H1 (cell line): ENCODE measurements around the gene CYB5B. TPM values are rescaled to one million over a fixed set of nuclear protein-coding genes. Genes with fewer than 3 reads are reported as not detected.

Experiments
- CTCF ChIA-PET: fragments of 300-600 bp; sonication (Branson Sonifier 250); formaldehyde crosslinking; loops from one replicate; lab custom pipeline; 2021; ENCODE audit not compliant: partially characterized antibody; lab: Charles Lee
- POLR2A ChIA-PET: fragments of 300-600 bp; sonication (Branson Sonifier 250); formaldehyde crosslinking; loops from one replicate; lab custom pipeline; 2021; ENCODE audit warnings: inconsistent platforms; ENCODE audit not compliant: partially characterized antibody; lab: Charles Lee
- DNase-seq, 2 experiments: peaks; one replicate each; pipeline versions ENCODE4 v3.0.0 to v3.0.0-alpha.2; 2010 to 2022; ENCODE audit warnings: low spot score in 2 of 2, low read depth in 1 of 2, mixed read lengths in 1 of 2
- FAIRE-seq: peaks from 2 replicates; lab custom pipeline; 2011; peaks lifted over from hg19 to GRCh38; lab: Jason Lieb, UNC
- H2AFZ ChIP-seq: 2 replicates; pipeline ENCODE4 v1.8.1; 2012; ENCODE audit warnings: low read length, inconsistent platforms
- H2AK5ac ChIP-seq: 2 replicates; pipeline ENCODE4 v1.6.1; 2013; ENCODE audit warnings: low read depth, low read length
- H2BK120ac ChIP-seq: replicated peaks from 2 replicates; pipeline ENCODE3; 2013; ENCODE audit warnings: low read depth, low read length, inconsistent platforms
- H2BK12ac ChIP-seq: 2 replicates; pipeline ENCODE4 v1.6.1; 2013; ENCODE audit warnings: low read depth, low read length
- H2BK15ac ChIP-seq: 2 replicates; pipeline ENCODE4 v1.6.1; 2013; ENCODE audit warnings: low read length
- H2BK20ac ChIP-seq: 2 replicates; pipeline ENCODE4 v1.6.1; 2013; ENCODE audit warnings: low read length
- H2BK5ac ChIP-seq: 2 replicates; pipeline ENCODE4 v1.6.1; 2013; ENCODE audit warnings: low read depth, low read length
- H3K14ac ChIP-seq: 2 replicates; pipeline ENCODE4 v1.6.1; 2013; ENCODE audit warnings: inconsistent platforms; ENCODE audit not compliant: insufficient read length
- H3K18ac ChIP-seq: 2 replicates; pipeline ENCODE4 v1.6.1; 2013; ENCODE audit warnings: low read length; ENCODE audit errors: extremely low read depth
- H3K23ac ChIP-seq: 2 replicates; pipeline ENCODE4 v1.6.1; 2013; ENCODE audit warnings: inconsistent platforms; ENCODE audit not compliant: insufficient read length
- H3K23me2 ChIP-seq: 2 replicates; pipeline ENCODE4 v1.6.1; 2013; ENCODE audit warnings: low read depth, low read length
- H3K27ac ChIP-seq: 2 replicates; pipeline ENCODE4 v1.6.1; 2011; ENCODE audit warnings: low read depth, low read length, inconsistent platforms
- H3K27me3 ChIP-seq, 4 experiments: replicated peaks in 1 of 4; 1 replicate in 1 of 4; 2 replicates in 3 of 4; pipeline versions ENCODE4 v1.6.1 to v1.8.1; 2011 to 2013; ENCODE audit warnings: low read length in 3 of 4, mild to moderate bottlenecking in 3 of 4, inconsistent platforms in 2 of 4, mixed read lengths in 2 of 4, moderate library complexity in 1 of 4; ENCODE audit not compliant: control insufficient read depth in 3 of 4, insufficient read depth in 3 of 4; ENCODE audit errors: extremely low read depth in 1 of 4
- H3K36me3 ChIP-seq, 4 experiments: 2 replicates each; pipeline versions ENCODE4 v1.6.1 to v1.8.1; 2011 to 2013; ENCODE audit warnings: mild to moderate bottlenecking in 4 of 4, low read length in 3 of 4, moderate library complexity in 2 of 4, control low read depth in 1 of 4, inconsistent platforms in 1 of 4; ENCODE audit not compliant: insufficient read depth in 4 of 4, control insufficient read depth in 2 of 4
- H3K4ac ChIP-seq: replicated peaks from 2 replicates; pipeline ENCODE3; 2013; ENCODE audit warnings: low read length, low read depth, mixed read lengths, inconsistent platforms; ENCODE audit not compliant: insufficient read length
- H3K4me1 ChIP-seq, 4 experiments: replicated peaks in 1 of 4; 1 replicate in 1 of 4; 2 replicates in 3 of 4; pipeline versions ENCODE4 v1.6.1 to v1.8.1; 2011 to 2013; ENCODE audit warnings: low read length in 3 of 4, inconsistent platforms in 2 of 4, mixed read lengths in 1 of 4; ENCODE audit not compliant: insufficient read depth in 4 of 4, control insufficient read depth in 3 of 4
- H3K4me2 ChIP-seq, 2 experiments: 2 replicates each; pipeline versions ENCODE4 v1.6.1 to v1.8.1; 2011 to 2013; ENCODE audit warnings: low read depth in 2 of 2, low read length in 2 of 2, control low read depth in 1 of 2, inconsistent platforms in 1 of 2, mild to moderate bottlenecking in 1 of 2; ENCODE audit not compliant: insufficient read depth in 1 of 2
- H3K4me3 ChIP-seq, 4 experiments: fragments of 200-600, 300-600 bp in 1 of 4; sonication (generic), shearing (Covaris generic), sonication (Bioruptor Twin) in 1 of 4; 2 replicates each; pipeline versions ENCODE4 v1.5.1 to v1.8.1; 2011 to 2016; ENCODE audit warnings: low read length in 4 of 4, low read depth in 3 of 4, control low read depth in 2 of 4, inconsistent platforms in 2 of 4, mild to moderate bottlenecking in 2 of 4, mixed read lengths in 1 of 4, moderate library complexity in 1 of 4; ENCODE audit not compliant: insufficient read depth in 2 of 4; ENCODE audit errors: extremely low read depth in 1 of 4
- H3K56ac ChIP-seq: replicated peaks from 2 replicates; pipeline ENCODE3; 2013; ENCODE audit warnings: low read depth, mild to moderate bottlenecking, mixed read lengths, low read length, inconsistent platforms; ENCODE audit not compliant: insufficient read length
- H3K79me1 ChIP-seq: 2 replicates; pipeline ENCODE4 v1.6.1; 2013; ENCODE audit warnings: low read depth, low read length, control low read depth
- H3K79me2 ChIP-seq, 2 experiments: 2 replicates each; pipeline versions ENCODE4 v1.6.1 to v1.8.1; 2012 to 2013; ENCODE audit warnings: low read length in 2 of 2, mild to moderate bottlenecking in 2 of 2, inconsistent platforms in 1 of 2; ENCODE audit not compliant: insufficient read depth in 2 of 2, control insufficient read depth in 1 of 2
- H3K9ac ChIP-seq, 4 experiments: replicated peaks in 1 of 4; 1 replicate in 1 of 4; 2 replicates in 3 of 4; pipeline versions ENCODE4 v1.6.1 to v1.8.1; 2011 to 2013; ENCODE audit warnings: low read depth in 3 of 4, low read length in 3 of 4, control low read depth in 2 of 4, mild to moderate bottlenecking in 2 of 4, moderate library complexity in 2 of 4, inconsistent platforms in 1 of 4; ENCODE audit errors: extremely low read depth in 1 of 4
- H3K9me3 ChIP-seq, 2 experiments: 2 replicates each; pipeline versions ENCODE4 v1.6.1 to v1.8.1; 2012 to 2013; ENCODE audit warnings: mild to moderate bottlenecking in 2 of 2, moderate library complexity in 2 of 2, control low read depth in 1 of 2, inconsistent platforms in 1 of 2, low read depth in 1 of 2, low read length in 1 of 2, mixed read lengths in 1 of 2; ENCODE audit not compliant: insufficient read depth in 2 of 2
- H4K20me1 ChIP-seq, 2 experiments: replicated peaks in 1 of 2; 2 replicates each; pipeline versions ENCODE3 to v1.8.1; 2011 to 2013; ENCODE audit warnings: inconsistent platforms in 2 of 2, low read length in 2 of 2, mild to moderate bottlenecking in 1 of 2; ENCODE audit not compliant: insufficient read depth in 2 of 2, control insufficient read depth in 1 of 2
- H4K5ac ChIP-seq: 2 replicates; pipeline ENCODE4 v1.6.1; 2013; ENCODE audit warnings: low read length, low read depth, mixed read lengths, inconsistent platforms; ENCODE audit not compliant: insufficient read length
- H4K8ac ChIP-seq: 2 replicates; pipeline ENCODE4 v1.8.0; 2013; ENCODE audit warnings: mild to moderate bottlenecking, moderate library complexity, low read length, inconsistent platforms; ENCODE audit not compliant: insufficient read depth; ENCODE audit errors: extremely low read depth
- H4K91ac ChIP-seq: replicated peaks from 2 replicates; pipeline ENCODE3; 2013; ENCODE audit warnings: low read length, mixed read lengths, inconsistent platforms; ENCODE audit not compliant: insufficient read length
- ATF3 ChIP-seq: IDR thresholded peaks from 2 replicates; pipeline ENCODE4 v1.6.1; 2011; ENCODE audit warnings: low read depth, mild to moderate bottlenecking, low read length; ENCODE audit not compliant: insufficient read depth
- BACH1 ChIP-seq: IDR thresholded peaks from 2 replicates; pipeline ENCODE4 v1.6.1; 2012; ENCODE audit warnings: low read length, improper control_type of control experiment
- BRCA1 ChIP-seq: IDR thresholded peaks from 2 replicates; pipeline ENCODE4 v1.6.1; 2012; ENCODE audit warnings: low read depth, low read length, improper control_type of control experiment
- CEBPB ChIP-seq: IDR thresholded peaks from 2 replicates; pipeline ENCODE4 v1.6.1; 2012; ENCODE audit warnings: low read depth, low read length
- FOSL1 ChIP-seq: IDR thresholded peaks from 2 replicates; pipeline ENCODE4 v1.6.1; 2011; ENCODE audit warnings: mild to moderate bottlenecking, low read depth, low read length, moderate library complexity; ENCODE audit not compliant: insufficient read depth
- GTF2F1 ChIP-seq: IDR thresholded peaks from 2 replicates; pipeline ENCODE4 v1.6.1; 2012; ENCODE audit warnings: low read depth, low read length, improper control_type of control experiment, borderline replicate concordance
- HDAC6 ChIP-seq: IDR thresholded peaks from one replicate; pipeline ENCODE4 v1.7.1; 2012; ENCODE audit warnings: low read depth, mild to moderate bottlenecking, inconsistent platforms, low read length, moderate library complexity
- MAFK ChIP-seq: IDR thresholded peaks from 2 replicates; pipeline ENCODE4 v1.6.1; 2012; ENCODE audit warnings: low read depth, mild to moderate bottlenecking, improper control_type of control experiment, low read length
- NRF1 ChIP-seq: IDR thresholded peaks from 2 replicates; pipeline ENCODE4 v1.6.1; 2011; ENCODE audit warnings: mild to moderate bottlenecking, low read depth, low read length, improper control_type of control experiment
- RAD21 ChIP-seq, 2 experiments: IDR thresholded peaks in 1 of 2; conservative IDR thresholded peaks in 1 of 2; 2 replicates each; pipeline ENCODE4 v1.6.1; 2011; ENCODE audit warnings: low read depth in 2 of 2, low read length in 2 of 2, improper control_type of control experiment in 1 of 2, inconsistent platforms in 1 of 2, mild to moderate bottlenecking in 1 of 2, moderate library complexity in 1 of 2
- SAP30 ChIP-seq: fragments of 300-600 bp; sonication (generic); IDR thresholded peaks from 2 replicates; pipeline ENCODE4 v1.7.1; 2012; ENCODE audit warnings: low read length, moderate library complexity, mild to moderate bottlenecking, inconsistent platforms; ENCODE audit not compliant: insufficient read depth, insufficient replicate concordance
- SIX5 ChIP-seq: IDR thresholded peaks from 2 replicates; pipeline ENCODE4 v1.6.1; 2011; ENCODE audit warnings: mild to moderate bottlenecking, low read depth, low read length
- SP1 ChIP-seq: IDR thresholded peaks from 2 replicates; pipeline ENCODE4 v1.6.1; 2011; ENCODE audit warnings: low read depth, low read length
- TAF7 ChIP-seq: optimal IDR thresholded peaks from 2 replicates; pipeline ENCODE3; 2011; ENCODE audit warnings: low read depth, mild to moderate bottlenecking, inconsistent platforms, low read length, moderate library complexity, borderline replicate concordance
- WGBS, 2 experiments: shearing (Covaris generic) in 1 of 2; methylation state at CpG; one replicate each; pipeline versions ENCODE4 v1.1.6 to v1.1.7; 2013 to 2015; ENCODE audit warnings: low lambda C conversion rate in 2 of 2, mixed read lengths in 2 of 2, inconsistent platforms in 1 of 2, low coverage in 1 of 2, missing lambda C conversion rate in 1 of 2; ENCODE audit not compliant: insufficient replicate concordance in 2 of 2, insufficient coverage in 1 of 2, insufficient read length in 1 of 2; ENCODE audit errors: extremely low coverage in 1 of 2, missing lambda C conversion rate in 1 of 2; 5-methylcytosine and 5-hydroxymethylcytosine counted together
- polyA plus RNA-seq, 7 experiments: library from polyadenylated mRNA; depleted of rRNA in 3 of 7; stranded (reverse) in 5 of 7; unstranded in 2 of 7; fragments of >200 nt in 5 of 7; fragments of 200-250 nt in 2 of 7; gene quantifications; 1 replicate in 5 of 7; 2 replicates in 1 of 7; 4 replicates in 1 of 7; pipeline versions ENCODE4 v1.2.1 to v1.2.3, GENCODE V29; 2011 to 2013; ENCODE audit warnings: missing spikeins in 2 of 7, mixed read lengths in 2 of 7
- total RNA-seq: library from RNA; stranded (reverse); fragmentation: NEBNext Ultra II Directional; extraction: Animal tissue kit (Norgen Biotek cat#: 25700); gene quantifications from 2 replicates; pipeline ENCODE4 v1.2.1, GENCODE V29; 2021

The CYB5B gene
- total and polyA plus RNA-seq, 2 of the 8 experiments (the other 6 are each of a cell fraction or from before 2014, with no cell fraction given), result 108 to 127 TPM

- H3K23me2 ChIP-seq, result no peaks in the 10 kb centered on the region
- no peak overlapping the region for H3K56ac ChIP-seq
- POLR2A ChIA-PET, result interaction anchor here (1.1 kb wide), 1 partner anchor 8 kb away, joined by 3 read pairs; no protein-coding TSS in a partner anchor
- H4K20me1 ChIP-seq, result no peaks in the 10 kb centered on the region
- H2AK5ac ChIP-seq, result no peak overlapping the region
- H3K79me2 ChIP-seq, result no peaks in the 10 kb centered on the region
- H3K36me3 ChIP-seq, result no peaks in the 10 kb centered on the region
- H3K18ac ChIP-seq, result no peak overlapping the region
- FAIRE-seq (no peak), DNase-seq (no peak)
- H3K23ac ChIP-seq, result no peak overlapping the region
- no peak overlapping the region for H3K4me2 ChIP-seq
- H3K9me3 ChIP-seq, result no peaks in the 10 kb centered on the region
- H3K4me1 ChIP-seq, result no peaks in the 10 kb centered on the region; a peak in 1 of 7 replicates
- CTCF ChIA-PET, result interaction anchor here (0.9 to 3.1 kb wide), 18 partner anchors 10 to 168 kb away, joined by 3 to 10 read pairs (median 4); no protein-coding TSS in a partner anchor
- H3K4me3 ChIP-seq, result no peak overlapping the region
- 90% methylated on average over 9 of the region's 9 CpGs; no CpG with 5 or more reads in 1 of the 2 experiments for WGBS, 2 experiments
- no peaks in the 10 kb centered on the region for H3K79me1 ChIP-seq
- no peak overlapping the region for H2AFZ ChIP-seq
- H3K4ac ChIP-seq, result no peak overlapping the region
- H3K9ac ChIP-seq, result no peak overlapping the region
- no peak overlapping the region for H2BK20ac ChIP-seq
- no peak overlapping the region for H2BK12ac ChIP-seq
- H3K27me3 ChIP-seq, result no peaks in the 10 kb centered on the region
- no peak overlapping the region for H2BK120ac ChIP-seq
- H2BK15ac ChIP-seq, result no peak overlapping the region
- H4K5ac ChIP-seq, result no peak overlapping the region
- peak overlapping the region; percentile 94; the same call in 1 of the 2 replicates for H4K8ac ChIP-seq
- H3K14ac ChIP-seq, result no peak overlapping the region
- H3K27ac ChIP-seq, result no peak overlapping the region
- H4K91ac ChIP-seq, result no peak overlapping the region
- no peak overlapping the region for H2BK5ac ChIP-seq
- TF ChIP-seq NRF1 (no peak), ATF3 (no peak), BACH1 (no peak), SAP30 (no peak), RAD21 (IDR thresholded peaks at IDR 0.05 in 1 of 2, conservative IDR thresholded peaks at IDR 0.05 in 1 of 2; ENCODE audit: low read depth in 2 of 2, low read length in 2 of 2) (no peak), TAF7 (no peak), MAFK (no peak), GTF2F1 (no peak), BRCA1 (no peak), HDAC6 (no peak), FOSL1 (no peak), SP1 (no peak), SIX5 (no peak), CEBPB (no peak)
Observed at GRCh38 chr16:69495821-69496220, 71.4 kb downstream of the CYB5B start.
